GM18873 (cell line): Measurements from ENCODE around the gene RESF1.

Experiments
- ATAC-seq: cut with Tn5 transposase; IDR thresholded peaks from one replicate; pipeline ENCODE4 v1.9.1; 2021; ENCODE audit warnings: mild to moderate bottlenecking, moderate library complexity, moderate number of reproducible peaks; ENCODE audit not compliant: unreplicated experiment, low FRiP score

Gene RESF1

DNA sequence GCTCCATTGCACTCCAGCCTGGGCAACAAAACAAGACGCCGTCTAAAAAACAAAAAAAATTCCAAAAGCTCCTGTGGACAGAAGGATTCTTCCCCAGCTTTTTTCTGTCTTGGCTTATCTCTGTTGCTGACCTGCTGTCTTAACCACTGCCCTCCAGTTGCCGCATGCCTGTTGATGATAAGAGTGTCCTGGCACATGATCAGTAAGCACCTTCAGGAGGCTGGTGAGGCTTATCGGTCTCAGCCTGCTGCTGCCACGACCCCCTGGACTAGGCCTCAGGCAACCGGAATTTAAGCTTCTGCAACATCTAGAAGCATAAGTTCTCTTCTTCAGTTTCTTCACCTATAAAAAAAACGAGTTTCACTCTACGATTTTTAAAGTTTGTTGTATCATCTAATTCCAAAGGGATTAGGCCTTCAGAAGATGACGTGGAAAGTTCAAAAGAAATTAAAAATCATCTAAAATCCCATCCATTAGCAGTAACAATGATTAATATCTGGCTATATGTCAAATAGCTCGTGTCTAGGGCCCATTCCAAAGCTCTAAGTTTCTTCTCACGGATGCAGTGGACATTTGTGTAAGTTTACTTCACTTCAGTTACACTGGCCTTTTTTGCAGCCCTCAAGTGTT, 46.4 kb downstream of the RESF1 start:
- no peak for ATAC-seq
